ENCODE results near the gene TBC1D23.
"Not testable (repeated sequence)": the region's sequence is repeated elsewhere in the genome, so short reads cannot be mapped to it uniquely, and the experiment has no call there.

The TBC1D23 gene

DNA sequence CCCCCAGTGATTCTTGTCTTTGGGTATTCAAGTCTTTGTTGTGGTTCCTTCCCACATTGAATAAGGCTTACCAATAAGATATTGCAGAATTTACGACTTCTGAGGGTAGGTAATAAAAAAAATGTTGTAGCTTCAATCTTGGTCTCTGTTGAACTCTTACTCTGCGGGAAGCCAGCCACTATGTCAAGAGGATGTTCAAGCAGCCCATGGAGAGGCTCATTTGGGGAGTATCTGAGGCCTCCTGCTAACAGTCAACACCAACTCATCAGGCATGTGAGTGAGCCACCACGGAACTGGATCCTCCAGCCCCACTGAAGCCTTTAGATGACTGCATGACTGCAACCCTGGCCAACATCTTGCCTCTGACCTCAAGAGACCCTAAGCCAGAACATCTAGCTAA lies 3.2 kb upstream of the TBC1D23 start:
- no peaks in the 10 kb centered on the region for H3F3A ChIP-seq (ENCODE audit: insufficient read depth, low read length)
- no peaks in the 10 kb centered on the region for H3K9me3 ChIP-seq (ENCODE audit: low read length)
- H3K36me3 ChIP-seq (ENCODE audit: insufficient read depth, low read length): no peaks in the 10 kb centered on the region
- H2AFZ ChIP-seq (ENCODE audit: low read length): no peak overlapping the region
- no peaks in the 10 kb centered on the region for H4K20me1 ChIP-seq (ENCODE audit: insufficient read depth, low read length)
- H3K79me2 ChIP-seq (ENCODE audit: insufficient read depth, low read length): peaks cover 13% of the 10 kb centered on the region
- H3K9ac ChIP-seq (ENCODE audit: low read length): no peak overlapping the region
- no peak overlapping the region for H3K27ac ChIP-seq (ENCODE audit: low read depth, low read length, poor library complexity, severe bottlenecking)
- H3K27me3 ChIP-seq (ENCODE audit: insufficient read depth, low read length): no peaks in the 10 kb centered on the region
- no peak overlapping the region for H3K4me2 ChIP-seq (ENCODE audit: low read length)
- peaks cover 22% of the 10 kb centered on the region for H3K4me1 ChIP-seq (ENCODE audit: insufficient read depth, low read length, severe bottlenecking)
- TF ChIP-seq, protein P1, sequence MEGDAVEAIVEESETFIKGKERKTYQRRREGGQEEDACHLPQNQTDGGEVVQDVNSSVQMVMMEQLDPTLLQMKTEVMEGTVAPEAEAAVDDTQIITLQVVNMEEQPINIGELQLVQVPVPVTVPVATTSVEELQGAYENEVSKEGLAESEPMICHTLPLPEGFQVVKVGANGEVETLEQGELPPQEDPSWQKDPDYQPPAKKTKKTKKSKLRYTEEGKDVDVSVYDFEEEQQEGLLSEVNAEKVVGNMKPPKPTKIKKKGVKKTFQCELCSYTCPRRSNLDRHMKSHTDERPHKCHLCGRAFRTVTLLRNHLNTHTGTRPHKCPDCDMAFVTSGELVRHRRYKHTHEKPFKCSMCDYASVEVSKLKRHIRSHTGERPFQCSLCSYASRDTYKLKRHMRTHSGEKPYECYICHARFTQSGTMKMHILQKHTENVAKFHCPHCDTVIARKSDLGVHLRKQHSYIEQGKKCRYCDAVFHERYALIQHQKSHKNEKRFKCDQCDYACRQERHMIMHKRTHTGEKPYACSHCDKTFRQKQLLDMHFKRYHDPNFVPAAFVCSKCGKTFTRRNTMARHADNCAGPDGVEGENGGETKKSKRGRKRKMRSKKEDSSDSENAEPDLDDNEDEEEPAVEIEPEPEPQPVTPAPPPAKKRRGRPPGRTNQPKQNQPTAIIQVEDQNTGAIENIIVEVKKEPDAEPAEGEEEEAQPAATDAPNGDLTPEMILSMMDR (IDR thresholded peaks at IDR 0.05; ENCODE audit: low read length): no peak
- H3K9me2 ChIP-seq (ENCODE audit: low read depth, low read length): no peaks in the 10 kb centered on the region
- H3K4me3 ChIP-seq (ENCODE audit: low read depth, low read length, poor library complexity, severe bottlenecking): no peak overlapping the region

DNA sequence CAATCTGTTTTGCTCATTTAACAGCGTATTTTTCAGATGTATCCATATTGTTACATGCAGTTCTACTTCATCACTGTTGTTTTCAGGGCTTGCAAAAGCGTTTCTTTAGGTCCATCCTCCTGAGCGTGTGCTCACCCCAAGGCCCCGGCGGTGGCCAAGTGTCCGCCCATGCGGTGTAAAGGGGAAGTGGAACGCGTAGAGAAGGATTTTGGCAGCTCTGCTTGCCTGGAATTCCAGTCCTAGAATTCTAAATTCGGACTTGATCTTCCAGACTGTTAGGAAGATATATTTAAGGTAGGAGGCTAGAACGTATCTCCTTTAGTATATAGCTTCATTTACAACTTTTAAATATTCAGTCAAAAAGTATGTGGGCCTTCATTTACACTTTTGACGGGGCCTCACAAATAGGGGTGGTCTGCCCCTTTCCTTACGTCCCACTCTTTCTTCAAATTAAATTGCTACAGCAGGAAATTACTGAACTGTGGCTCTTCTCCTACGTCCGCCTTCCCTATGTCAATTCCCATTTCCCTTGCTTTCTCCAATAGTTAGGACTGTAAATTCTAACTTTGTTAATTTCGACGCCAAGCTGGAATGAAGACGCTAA lies 609 bp upstream of the TBC1D23 start:
- Histone ChIP-seq H3K4me3 (ENCODE audit: low read depth, low read length, poor library complexity, severe bottlenecking) (peak overlapping the region; percentile 95), H3K79me2 (ENCODE audit: insufficient read depth, low read length) (peaks cover 33% of the 10 kb centered on the region), H3K27ac (ENCODE audit: low read depth, low read length, poor library complexity, severe bottlenecking) (no peak overlapping the region), H3K27me3 (ENCODE audit: insufficient read depth, low read length) (no peaks in the 10 kb centered on the region), H3K4me2 (ENCODE audit: low read length) (peak overlapping the region; percentile 89), H3K36me3 (ENCODE audit: insufficient read depth, low read length) (no peaks in the 10 kb centered on the region), H2AFZ (ENCODE audit: low read length) (peak overlapping the region; percentile 30), H3K4me1 (ENCODE audit: insufficient read depth, low read length, severe bottlenecking) (peaks cover 42% of the 10 kb centered on the region), H4K20me1 (ENCODE audit: insufficient read depth, low read length) (no peaks in the 10 kb centered on the region), H3K9me2 (ENCODE audit: low read depth, low read length) (no peaks in the 10 kb centered on the region), H3K9ac (ENCODE audit: low read length) (peak overlapping the region; percentile 92), H3F3A (ENCODE audit: insufficient read depth, low read length) (no peaks in the 10 kb centered on the region), H3K9me3 (ENCODE audit: low read length) (no peaks in the 10 kb centered on the region)
- TF ChIP-seq, protein P1 (IDR thresholded peaks at IDR 0.05; ENCODE audit: low read length): no peak
- no peak for TF ChIP-seq EZH2 (IDR thresholded peaks at IDR 0.05; ENCODE audit: borderline replicate concordance, low read length)

DNA sequence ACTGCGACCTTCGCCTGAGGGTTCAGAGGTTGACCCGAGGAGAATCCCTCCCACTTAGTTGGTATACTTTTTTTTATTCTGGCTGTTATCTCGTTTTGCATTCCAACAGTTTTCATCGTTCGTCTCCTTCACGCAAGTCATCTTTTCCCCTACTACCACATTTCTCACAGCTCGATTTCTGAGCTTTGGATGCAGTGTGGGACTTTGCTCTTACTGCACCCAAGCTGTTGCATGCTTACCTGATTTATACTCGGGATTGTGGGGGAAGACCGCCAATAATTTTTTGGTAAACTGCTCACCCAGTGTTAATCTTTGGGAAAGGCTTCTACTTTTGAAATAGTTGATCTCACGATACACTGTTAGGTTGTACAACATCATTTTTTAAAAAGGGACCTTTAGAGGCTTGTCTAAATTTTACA lies 702 bp downstream of the TBC1D23 start:
- TF ChIP-seq EZH2 (IDR thresholded peaks at IDR 0.05; ENCODE audit: borderline replicate concordance, low read length): no peak
- TF ChIP-seq, protein P1 (IDR thresholded peaks at IDR 0.05; ENCODE audit: low read length): no peak
- no peaks in the 10 kb centered on the region for H3K27me3 ChIP-seq (ENCODE audit: insufficient read depth, low read length)
- no peaks in the 10 kb centered on the region for H3K9me3 ChIP-seq (ENCODE audit: low read length)
- peak overlapping the region; percentile 95 for H3K4me3 ChIP-seq (ENCODE audit: low read depth, low read length, poor library complexity, severe bottlenecking)
- H3K36me3 ChIP-seq (ENCODE audit: insufficient read depth, low read length): no peaks in the 10 kb centered on the region
- H2AFZ ChIP-seq (ENCODE audit: low read length): no peak overlapping the region
- no peaks in the 10 kb centered on the region for H3F3A ChIP-seq (ENCODE audit: insufficient read depth, low read length)
- H4K20me1 ChIP-seq (ENCODE audit: insufficient read depth, low read length): no peaks in the 10 kb centered on the region
- H3K79me2 ChIP-seq (ENCODE audit: insufficient read depth, low read length): peaks cover 44% of the 10 kb centered on the region
- H3K27ac ChIP-seq (ENCODE audit: low read depth, low read length, poor library complexity, severe bottlenecking): peak overlapping the region; percentile 57
- H3K9me2 ChIP-seq (ENCODE audit: low read depth, low read length): no peaks in the 10 kb centered on the region
- H3K9ac ChIP-seq (ENCODE audit: low read length): peak overlapping the region; percentile 92
- H3K4me2 ChIP-seq (ENCODE audit: low read length): peak overlapping the region; percentile 89
- H3K4me1 ChIP-seq (ENCODE audit: insufficient read depth, low read length, severe bottlenecking): peaks cover 42% of the 10 kb centered on the region

DNA sequence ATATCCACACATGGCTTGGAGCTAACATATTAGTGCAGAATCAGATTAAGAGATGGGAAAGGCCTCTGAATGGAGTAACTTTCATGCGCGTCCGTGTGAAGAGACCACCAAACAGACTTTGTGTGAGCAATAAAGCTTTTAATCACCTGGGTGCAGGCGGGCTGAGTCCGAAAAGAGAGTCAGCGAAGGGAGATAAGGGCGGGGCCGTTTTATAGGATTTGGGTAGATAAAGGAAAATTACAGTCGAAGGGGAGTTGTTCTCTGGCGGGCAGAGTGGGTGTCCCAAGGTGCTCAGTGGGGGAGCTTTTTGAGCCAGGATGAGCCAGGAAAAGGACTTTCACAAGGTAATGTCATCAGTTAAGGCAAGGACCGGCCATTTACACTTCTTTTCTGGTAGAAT lies 2.1 kb downstream of the TBC1D23 start:
- not testable (repeated sequence) for H3K4me3 ChIP-seq (ENCODE audit: low read depth, low read length, poor library complexity, severe bottlenecking); H3K9ac ChIP-seq (ENCODE audit: low read length); H3F3A ChIP-seq (ENCODE audit: insufficient read depth, low read length); H4K20me1 ChIP-seq (ENCODE audit: insufficient read depth, low read length); H2AFZ ChIP-seq (ENCODE audit: low read length); H3K9me3 ChIP-seq (ENCODE audit: low read length); H3K36me3 ChIP-seq (ENCODE audit: insufficient read depth, low read length); H3K27me3 ChIP-seq (ENCODE audit: insufficient read depth, low read length); H3K9me2 ChIP-seq (ENCODE audit: low read depth, low read length)
- H3K27ac ChIP-seq (ENCODE audit: low read depth, low read length, poor library complexity, severe bottlenecking): peak overlapping the region; percentile 35
- peaks cover 42% of the 10 kb centered on the region for H3K4me1 ChIP-seq (ENCODE audit: insufficient read depth, low read length, severe bottlenecking)
- peaks cover 57% of the 10 kb centered on the region for H3K79me2 ChIP-seq (ENCODE audit: insufficient read depth, low read length)
- H3K4me2 ChIP-seq (ENCODE audit: low read length): peak overlapping the region; percentile 56
